GM21381 (cell line): ENCODE results near the gene CCDC117.
"Not testable (repeated sequence)": the region's sequence is repeated elsewhere in the genome, so short reads cannot be mapped to it uniquely, and the experiment has no call there.

Experiments
- ATAC-seq: cut with Tn5 transposase; IDR thresholded peaks from one replicate; pipeline ENCODE4 v1.9.1; 2021; ENCODE audit warnings: mild to moderate bottlenecking, moderate library complexity; ENCODE audit not compliant: unreplicated experiment

The CCDC117 gene

DNA sequence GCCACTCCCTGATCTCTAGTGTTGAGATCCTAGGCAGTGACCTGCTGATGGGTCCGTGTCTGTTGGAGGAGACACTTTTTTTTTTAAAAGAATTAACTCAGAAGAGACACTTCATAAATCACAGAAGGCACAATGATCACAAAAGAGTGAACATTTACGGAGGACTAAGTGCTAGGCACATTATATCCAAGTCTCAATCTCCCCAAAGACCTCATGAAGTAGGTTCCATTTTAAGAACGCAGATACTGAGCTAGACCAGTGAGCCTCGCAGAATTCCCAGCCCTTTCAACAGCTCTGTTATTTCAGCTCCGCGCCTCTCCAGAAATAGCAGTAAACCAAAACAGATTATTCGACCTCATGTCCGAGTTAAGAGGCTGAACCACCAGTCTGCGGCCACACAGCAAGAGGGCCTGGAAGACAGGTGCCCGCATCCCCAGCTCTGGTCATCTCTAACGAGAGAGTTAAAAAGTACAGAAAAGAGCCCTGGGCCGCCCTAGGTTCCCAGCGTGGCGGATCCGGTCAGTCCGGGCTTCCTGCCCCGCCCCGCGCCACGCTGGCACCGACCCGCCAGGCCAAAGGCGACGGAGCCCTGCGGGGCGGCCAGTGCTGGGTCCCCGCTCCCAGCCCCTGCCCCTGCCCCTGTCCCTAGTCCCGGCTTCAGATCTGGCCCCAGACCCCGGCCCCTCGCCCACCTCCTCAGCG, 27.3 kb downstream of the CCDC117 start:
- peak; percentile 33 for ATAC-seq

- peak; percentile 84 for ATAC-seq
These were observed 28.0 kb downstream of the CCDC117 start, which contains the start of gene XBP1 for GRCh38 chr22:28800308-28801041. Gene XBP1 (minus strand): TSS chr22:28800569.

DNA sequence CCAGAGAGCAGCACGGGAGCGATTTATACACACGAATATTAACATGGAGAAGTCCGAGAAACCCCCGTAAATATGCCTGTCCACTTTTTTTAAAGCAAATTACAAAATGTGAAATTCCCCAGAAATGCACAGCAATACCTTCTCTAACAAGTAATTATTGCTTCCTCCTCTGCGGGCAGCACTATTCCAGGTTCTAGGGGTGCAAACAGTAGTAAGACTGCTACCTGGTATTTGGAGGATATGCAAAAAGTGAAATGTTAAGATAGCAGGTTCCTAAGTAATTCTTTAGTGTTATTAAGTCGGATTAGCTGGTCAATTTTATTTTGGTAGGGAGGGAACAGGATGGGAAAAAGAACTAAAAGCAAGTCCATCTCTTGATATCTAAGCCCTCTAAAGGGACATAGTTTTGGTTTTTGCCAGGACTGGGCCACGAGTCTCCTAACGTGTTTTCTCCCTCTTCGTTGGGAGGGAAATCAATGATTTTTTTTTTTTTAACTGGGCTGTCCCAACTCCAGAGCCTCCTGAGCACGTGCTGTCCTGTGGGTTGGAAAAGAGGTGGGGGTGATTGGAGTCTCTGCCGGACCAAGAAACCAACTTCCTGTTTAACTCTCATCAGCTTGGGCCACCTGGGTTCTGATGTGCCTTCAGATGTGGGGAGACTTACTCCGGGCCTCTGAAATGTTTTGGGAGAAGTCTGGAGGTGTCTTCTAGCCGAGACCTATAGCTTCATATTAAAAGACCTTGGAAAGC, 29.5 kb downstream of the CCDC117 start:
- no peak for ATAC-seq

DNA sequence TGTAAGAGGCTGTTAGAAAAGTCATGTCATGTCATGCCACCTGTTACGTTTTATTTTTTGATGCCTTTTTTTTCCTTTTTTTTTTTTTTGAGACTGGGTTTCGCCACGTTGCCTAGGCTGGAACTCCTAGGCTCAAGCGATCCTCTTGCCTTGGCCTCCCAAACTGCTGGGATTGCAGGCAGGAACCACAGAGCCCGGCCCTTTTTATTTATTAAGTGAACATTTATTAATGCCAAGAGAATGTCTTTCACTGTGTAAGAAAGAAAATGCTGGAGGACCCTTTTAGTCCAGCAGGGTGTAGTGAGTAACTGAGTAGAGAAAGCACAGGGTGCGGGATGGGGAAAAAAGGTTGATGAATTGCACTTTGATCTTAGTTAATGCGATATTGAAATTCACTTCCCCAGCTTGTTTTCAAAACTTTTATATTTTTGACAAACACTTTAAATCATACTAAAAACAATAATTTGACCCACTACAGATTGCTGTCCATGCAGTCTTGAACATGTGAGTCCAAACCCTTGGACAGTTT, 30.2 kb downstream of the CCDC117 start:
- no peak for ATAC-seq

GRCh38 chr22:28805426-28805825, 32.9 kb downstream of the CCDC117 start:
- not testable (repeated sequence) for ATAC-seq

- no peak for ATAC-seq
These were observed 36.3 kb downstream of the CCDC117 start for GRCh38 chr22:28808716-28809355.

DNA sequence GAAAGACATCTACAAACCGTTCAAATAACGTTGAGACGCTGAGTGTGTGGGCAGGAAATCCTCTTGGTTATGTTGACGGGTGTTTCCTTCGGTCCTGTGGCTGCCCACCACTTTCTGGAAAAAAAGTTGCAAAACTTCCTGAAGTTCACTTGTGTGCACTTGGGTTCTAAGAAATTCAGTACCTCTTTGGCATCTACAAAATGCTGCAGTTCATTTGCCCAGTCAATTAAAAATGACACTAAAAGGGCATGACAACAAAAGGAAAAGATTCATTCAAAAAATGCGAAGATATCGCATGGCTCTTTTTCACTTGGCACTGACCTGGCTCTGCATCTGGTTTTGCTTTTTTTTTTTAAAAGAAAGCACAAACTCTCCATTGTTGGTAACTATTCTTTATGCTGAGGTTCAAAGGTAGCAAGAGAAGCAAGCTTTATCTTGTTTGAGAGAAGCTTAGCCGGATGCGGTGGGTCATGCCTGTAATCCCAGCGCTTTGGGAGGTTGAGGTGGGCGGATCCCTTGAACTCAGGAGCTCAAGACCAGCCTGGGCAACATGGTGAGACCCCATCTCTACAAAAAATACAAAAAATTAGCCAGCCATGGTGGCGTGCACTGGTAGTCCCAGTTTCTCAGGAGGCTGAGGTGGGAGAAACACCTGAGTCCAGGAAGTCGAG, 38.5 kb downstream of the CCDC117 start:
- no peak for ATAC-seq

DNA sequence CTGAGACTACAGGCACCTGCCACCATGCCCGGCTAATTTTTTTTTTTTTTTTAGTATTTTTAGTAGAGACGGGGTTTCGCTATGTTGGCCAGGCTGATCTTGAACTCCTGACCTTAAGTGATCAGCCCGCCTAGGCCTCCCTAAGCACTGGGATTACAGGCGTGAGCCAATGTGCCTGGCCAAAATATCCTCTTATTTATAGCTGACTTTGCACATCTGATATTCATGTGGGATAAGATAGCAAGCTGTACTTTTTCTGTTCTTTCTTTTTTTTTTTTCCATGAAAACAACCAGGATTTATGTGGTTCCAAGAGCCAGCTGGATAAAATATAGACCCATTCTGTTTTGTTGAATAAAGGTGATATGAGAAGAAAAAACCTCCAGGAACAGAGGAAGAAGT, 40.0 kb downstream of the CCDC117 start:
- ATAC-seq = no peak

- no peak for ATAC-seq
These were observed 41.5 kb downstream of the CCDC117 start for GRCh38 chr22:28813772-28814518.

GRCh38 chr22:28815111-28815510, 42.6 kb downstream of the CCDC117 start:
- ATAC-seq = no peak

- no peak for ATAC-seq
These were observed 43.2 kb downstream of the CCDC117 start for GRCh38 chr22:28815729-28816128.

- ATAC-seq = no peak
These were observed 44.6 kb downstream of the CCDC117 start for GRCh38 chr22:28817064-28817463.

- ATAC-seq = no peak
These were observed 45.7 kb downstream of the CCDC117 start for GRCh38 chr22:28817919-28818859.

GRCh38 chr22:28819253-28820096, 47.0 kb downstream of the CCDC117 start:
- peak; percentile 55 for ATAC-seq

DNA sequence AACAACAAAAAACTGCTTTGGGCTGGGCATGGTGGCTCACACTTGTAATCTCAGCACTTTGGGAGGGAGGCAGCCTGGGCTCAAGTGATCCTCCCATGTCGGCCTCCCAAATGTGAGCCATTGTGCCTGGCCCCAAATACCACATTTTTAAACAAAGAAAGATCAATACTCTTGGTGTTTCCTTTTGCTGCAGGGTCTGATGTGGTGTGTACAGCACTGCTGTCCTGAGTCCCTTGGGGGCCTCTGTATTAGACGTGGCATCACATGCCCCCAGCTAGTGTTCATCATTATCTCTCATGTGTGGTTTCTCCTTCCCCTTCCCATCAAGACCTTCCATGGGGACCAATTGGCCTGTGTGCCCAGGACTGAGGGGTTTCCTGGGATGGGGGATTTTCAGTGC, 48.4 kb downstream of the CCDC117 start:
- no peak for ATAC-seq

DNA sequence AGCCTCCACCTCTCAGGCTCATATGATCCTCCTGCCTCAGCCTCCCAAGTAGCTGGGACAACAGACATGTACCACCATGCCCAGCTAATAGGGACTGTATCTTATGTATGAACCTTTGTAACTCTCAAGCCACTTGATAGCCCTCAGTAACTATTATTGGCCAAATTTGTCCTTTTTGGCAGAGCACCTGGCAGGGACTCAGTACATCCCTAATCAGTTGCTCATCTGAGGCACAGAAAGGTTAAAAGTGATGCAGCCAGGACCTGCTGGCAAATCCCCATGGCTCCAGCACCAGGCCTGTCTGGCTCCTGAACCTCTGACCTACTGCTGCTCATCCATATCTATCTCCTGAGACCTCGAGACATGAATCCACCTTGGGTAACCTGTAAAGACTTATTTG, 49.0 kb downstream of the CCDC117 start:
- no peak for ATAC-seq

DNA sequence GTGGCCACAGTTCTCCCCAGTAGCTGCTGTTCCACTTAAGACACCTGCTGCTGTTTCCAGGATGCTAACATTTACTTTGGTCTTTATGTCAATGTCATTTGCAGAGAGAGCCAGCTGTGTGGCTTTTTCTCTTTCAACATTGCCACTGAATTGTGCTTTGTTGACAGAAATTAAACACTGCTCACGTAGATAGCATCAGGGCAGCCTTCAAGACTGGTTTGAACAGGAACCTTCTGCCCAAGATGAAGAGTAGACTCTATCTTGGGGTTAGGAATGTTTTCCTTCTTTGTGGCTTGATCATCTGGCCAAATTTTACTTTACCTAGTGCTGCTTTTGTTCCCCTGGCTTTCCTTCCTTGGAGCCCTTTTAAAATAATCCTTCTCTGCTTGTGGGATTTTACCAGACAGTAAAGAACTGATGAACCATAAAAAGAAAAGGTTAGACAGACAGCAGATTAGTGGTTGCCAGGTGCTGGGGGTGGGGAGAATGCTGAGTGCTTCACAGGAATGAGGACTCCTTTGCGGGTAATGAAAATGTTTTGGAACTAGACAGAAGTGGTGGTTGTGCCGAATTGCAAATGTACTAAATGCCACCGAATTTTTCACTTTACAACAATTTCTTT, 50.5 kb downstream of the CCDC117 start:
- no peak for ATAC-seq
